Measurements from ENCODE around the gene ANAPC2.

ANAPC2 gene

DNA sequence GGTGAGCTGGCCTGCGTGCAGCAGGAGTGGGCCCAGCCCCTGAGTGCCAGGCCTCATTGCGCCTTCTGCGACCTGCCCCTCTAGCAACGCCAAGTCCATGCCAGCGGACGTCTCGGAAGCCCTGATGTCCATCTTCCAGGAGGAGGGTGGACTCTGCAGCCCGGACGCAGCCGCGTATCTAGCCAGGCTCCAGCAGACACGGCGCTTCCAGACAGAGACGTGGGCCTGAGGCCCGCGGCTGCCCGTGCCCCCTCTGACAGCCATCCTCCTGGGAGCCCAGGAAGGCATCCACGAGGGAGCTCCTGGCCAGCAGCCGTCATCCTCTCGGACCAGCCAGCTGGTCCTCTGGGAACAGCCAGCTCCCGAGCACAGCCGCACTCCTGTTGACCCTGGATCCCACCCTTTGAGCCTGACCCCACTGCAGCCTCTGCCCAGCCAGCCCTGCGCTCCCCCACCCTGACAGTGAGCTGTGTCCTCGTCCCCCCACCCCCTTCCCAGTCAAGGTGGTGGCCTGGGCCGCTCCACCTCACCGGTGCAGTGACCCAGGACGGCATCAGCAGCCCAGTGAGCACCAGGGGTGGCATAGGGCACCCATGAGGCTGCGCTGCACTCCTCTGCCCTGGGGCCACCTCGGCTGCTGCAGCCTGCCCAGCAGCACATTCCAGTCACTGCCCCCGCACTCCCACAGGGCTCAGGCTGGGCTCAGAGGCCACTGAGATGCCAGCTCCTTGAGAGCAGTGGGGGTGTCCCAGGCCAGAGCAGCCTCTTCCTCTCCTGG is 28.0 kb upstream of the ANAPC2 start:
- POLR2A ChIA-PET: interaction anchor here (0.9 to 3.8 kb wide), 6 partner anchors 9 to 27 kb away, joined by 3 to 16 read pairs (median 3); partner anchors contain the start of genes NDOR1, TMEM203 and TPRN
- CTCF ChIA-PET: no interaction called here

DNA sequence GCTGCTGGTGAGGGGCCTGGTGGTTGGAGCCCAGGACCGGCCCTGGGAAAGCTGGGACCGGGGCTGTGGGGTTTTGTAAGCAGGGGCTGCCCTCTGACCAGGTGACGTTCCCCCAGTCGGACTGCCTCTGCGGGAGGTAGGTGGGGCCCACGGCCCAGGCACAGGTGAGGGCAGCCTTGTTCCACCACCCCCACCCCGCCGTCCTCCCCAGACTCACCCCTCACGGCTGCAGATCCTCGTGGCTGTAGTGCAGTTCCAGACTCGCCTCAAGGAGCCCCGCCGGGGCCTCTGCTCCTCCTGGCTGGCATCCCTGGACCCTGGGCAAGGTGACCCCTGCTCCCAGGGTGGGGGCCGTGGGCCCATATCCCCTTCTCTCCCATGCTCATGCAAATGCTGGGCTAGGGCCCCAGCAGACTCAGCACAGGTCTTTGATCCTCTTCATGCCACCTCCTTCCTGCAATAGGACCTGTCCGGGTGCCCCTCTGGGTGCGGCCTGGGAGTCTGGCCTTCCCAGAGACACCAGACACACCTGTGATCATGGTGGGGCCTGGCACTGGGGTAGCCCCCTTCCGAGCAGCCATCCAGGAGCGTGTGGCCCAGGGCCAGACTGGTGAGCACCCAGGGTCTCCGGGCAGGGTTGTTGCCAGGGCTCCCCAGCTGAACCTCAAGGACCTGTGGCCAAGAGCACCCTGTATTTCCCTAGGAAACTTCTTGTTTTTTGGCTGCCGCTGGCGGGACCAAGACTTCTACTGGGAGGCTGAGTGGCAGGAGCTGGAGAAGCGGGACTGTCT is 27.0 kb upstream of the ANAPC2 start:
- POLR2A ChIA-PET: interaction anchor here (0.7 to 3.8 kb wide), 4 partner anchors 10 to 21 kb away, joined by 3 to 16 read pairs (median 6); partner anchors contain the start of genes NDOR1, TMEM203 and TPRN
- no peak for TF ChIP-seq FOXK2 (IDR thresholded peaks at IDR 0.05)
- TF ChIP-seq L3MBTL2 (conservative IDR thresholded peaks at IDR 0.05): no peak
- no peak for TF ChIP-seq ELF4 (IDR thresholded peaks at IDR 0.05)
- CTCF ChIA-PET: no interaction called here
- DNase-seq (ENCODE audit: extremely low spot score): no peak

More for the DNA sequence above, 28.0 kb upstream of the ANAPC2 start:
- TF ChIP-seq SP1 (IDR thresholded peaks at IDR 0.05): no peak
- no peak for TF ChIP-seq CTBP1 (IDR thresholded peaks at IDR 0.05; ENCODE audit: borderline replicate concordance)
- no peak for TF ChIP-seq LEF1 (IDR thresholded peaks at IDR 0.05; ENCODE audit: borderline replicate concordance)
- TF ChIP-seq FOXM1 (IDR thresholded peaks at IDR 0.05; ENCODE audit: borderline replicate concordance): no peak
- no peak for TF ChIP-seq TARDBP (IDR thresholded peaks at IDR 0.05)
- TF ChIP-seq NFRKB (IDR thresholded peaks at IDR 0.05): no peak
- TF ChIP-seq FOXK2 (IDR thresholded peaks at IDR 0.05): no peak
- no peak for TF ChIP-seq BHLHE40 (IDR thresholded peaks at IDR 0.05; ENCODE audit: borderline replicate concordance)
- no peak for TF ChIP-seq L3MBTL2 (conservative IDR thresholded peaks at IDR 0.05)
- no peak for TF ChIP-seq ZNF384 (IDR thresholded peaks at IDR 0.05)
- no peak for TF ChIP-seq SUZ12 (IDR thresholded peaks at IDR 0.05)
- TF ChIP-seq, protein P1, sequence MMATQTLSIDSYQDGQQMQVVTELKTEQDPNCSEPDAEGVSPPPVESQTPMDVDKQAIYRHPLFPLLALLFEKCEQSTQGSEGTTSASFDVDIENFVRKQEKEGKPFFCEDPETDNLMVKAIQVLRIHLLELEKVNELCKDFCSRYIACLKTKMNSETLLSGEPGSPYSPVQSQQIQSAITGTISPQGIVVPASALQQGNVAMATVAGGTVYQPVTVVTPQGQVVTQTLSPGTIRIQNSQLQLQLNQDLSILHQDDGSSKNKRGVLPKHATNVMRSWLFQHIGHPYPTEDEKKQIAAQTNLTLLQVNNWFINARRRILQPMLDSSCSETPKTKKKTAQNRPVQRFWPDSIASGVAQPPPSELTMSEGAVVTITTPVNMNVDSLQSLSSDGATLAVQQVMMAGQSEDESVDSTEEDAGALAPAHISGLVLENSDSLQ (IDR thresholded peaks at IDR 0.05): no peak
- TF ChIP-seq HDGF (IDR thresholded peaks at IDR 0.05; ENCODE audit: borderline replicate concordance): no peak
- TF ChIP-seq ARNT (IDR thresholded peaks at IDR 0.05): no peak
- no peak for TF ChIP-seq FOXA1 (IDR thresholded peaks at IDR 0.05)
- TF ChIP-seq ELF4 (IDR thresholded peaks at IDR 0.05): no peak
- no peak for DNase-seq (ENCODE audit: extremely low spot score)

DNA sequence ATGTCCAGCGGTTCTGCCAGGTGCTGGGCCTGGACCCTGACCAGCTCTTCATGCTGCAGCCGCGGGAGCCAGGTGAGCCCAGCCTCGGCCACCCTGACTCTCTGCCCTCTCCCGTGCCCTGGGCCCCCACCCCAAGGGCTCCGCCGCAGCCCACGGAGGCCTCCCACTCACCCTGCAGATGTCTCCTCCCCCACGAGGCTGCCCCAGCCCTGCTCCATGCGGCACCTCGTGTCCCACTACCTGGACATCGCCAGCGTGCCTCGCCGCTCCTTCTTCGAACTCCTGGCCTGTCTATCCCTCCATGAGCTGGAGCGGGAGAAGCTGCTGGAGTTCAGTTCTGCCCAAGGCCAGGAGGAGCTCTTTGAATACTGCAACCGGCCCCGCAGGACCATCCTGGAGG is 26.3 kb upstream of the ANAPC2 start:
- CTCF ChIA-PET: interaction anchor here (1.4 to 2.0 kb wide), 2 partner anchors 8 to 22 kb away, joined by 5 to 6 read pairs; no protein-coding TSS in a partner anchor
- POLR2A ChIA-PET: interaction anchor here (0.7 to 3.8 kb wide), 3 partner anchors 10 to 20 kb away, joined by 4 to 16 read pairs (median 7); partner anchors contain the start of genes NDOR1, TMEM203 and TPRN
- TF ChIP-seq SUZ12 (IDR thresholded peaks at IDR 0.05): no peak
- TF ChIP-seq TARDBP (IDR thresholded peaks at IDR 0.05): no peak
- TF ChIP-seq FOXM1 (IDR thresholded peaks at IDR 0.05; ENCODE audit: borderline replicate concordance): no peak
- TF ChIP-seq HDGF (IDR thresholded peaks at IDR 0.05; ENCODE audit: borderline replicate concordance): no peak
- TF ChIP-seq SP1 (IDR thresholded peaks at IDR 0.05): no peak
- no peak for TF ChIP-seq NFRKB (IDR thresholded peaks at IDR 0.05)
- no peak for TF ChIP-seq ZNF384 (IDR thresholded peaks at IDR 0.05)
- TF ChIP-seq FOXA1 (IDR thresholded peaks at IDR 0.05): no peak
- TF ChIP-seq ELF4 (IDR thresholded peaks at IDR 0.05): no peak
- TF ChIP-seq ARNT (IDR thresholded peaks at IDR 0.05): no peak
- TF ChIP-seq BHLHE40 (IDR thresholded peaks at IDR 0.05; ENCODE audit: borderline replicate concordance): no peak
- TF ChIP-seq L3MBTL2 (conservative IDR thresholded peaks at IDR 0.05): no peak
- no peak for TF ChIP-seq FOXK2 (IDR thresholded peaks at IDR 0.05)
- TF ChIP-seq, protein P1 (IDR thresholded peaks at IDR 0.05): no peak
- no peak for TF ChIP-seq LEF1 (IDR thresholded peaks at IDR 0.05; ENCODE audit: borderline replicate concordance)
- TF ChIP-seq CTBP1 (IDR thresholded peaks at IDR 0.05; ENCODE audit: borderline replicate concordance): no peak
- DNase-seq (ENCODE audit: extremely low spot score): no peak

DNA sequence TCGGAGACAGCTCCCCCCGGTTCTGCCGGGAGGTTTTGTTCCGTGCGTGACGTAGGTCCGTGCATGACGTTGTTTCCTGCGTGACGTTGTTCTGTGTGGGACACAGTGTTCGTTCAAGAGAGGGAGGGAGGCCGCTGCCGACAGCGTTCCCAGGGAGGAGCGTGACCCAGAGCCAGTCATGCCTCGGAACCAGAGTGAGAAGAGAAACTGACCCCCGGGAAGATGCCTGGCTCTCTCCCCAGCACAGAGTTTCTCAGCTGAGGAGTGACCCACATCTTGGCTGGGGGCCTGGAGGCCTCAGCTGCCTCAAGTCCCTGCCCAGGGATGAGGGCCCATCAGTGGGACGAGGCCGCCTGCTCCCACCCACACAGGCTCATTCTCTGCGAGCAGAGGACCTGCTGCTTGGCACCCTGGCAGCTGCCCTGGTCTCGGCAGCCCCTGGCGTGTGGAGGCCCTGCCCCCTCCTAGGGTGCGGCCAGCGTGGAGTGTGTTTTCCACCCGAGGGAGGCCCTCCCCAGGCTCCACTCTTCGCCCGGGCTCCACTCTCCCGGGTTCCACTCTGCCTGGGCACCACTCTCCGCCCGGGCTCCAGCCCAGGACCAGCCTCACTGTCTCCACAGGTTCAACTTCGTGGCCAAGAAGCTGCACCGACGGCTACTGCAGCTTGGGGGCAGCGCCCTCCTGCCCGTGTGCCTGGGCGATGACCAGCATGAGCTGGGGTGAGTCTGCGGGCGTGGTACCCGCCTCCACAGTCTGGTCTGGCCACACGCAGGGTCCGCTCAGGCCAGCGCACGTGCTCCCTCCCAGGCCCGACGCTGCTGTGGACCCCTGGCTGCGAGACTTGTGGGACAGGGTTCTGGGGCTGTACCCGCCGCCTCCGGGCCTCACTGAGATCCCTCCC is 25.1 kb upstream of the ANAPC2 start:
- ChIA-PET POLR2A (interaction anchor here (1.0 to 2.0 kb wide), 3 partner anchors 10 to 24 kb away, joined by 3 to 7 read pairs (median 3); partner anchors contain the start of gene TPRN), CTCF (interaction anchor here (1.4 to 2.0 kb wide), 2 partner anchors 10 to 23 kb away, joined by 5 to 6 read pairs; no protein-coding TSS in a partner anchor)
- no peak for TF ChIP-seq NFRKB (IDR thresholded peaks at IDR 0.05)
- TF ChIP-seq HDGF (IDR thresholded peaks at IDR 0.05; ENCODE audit: borderline replicate concordance): no peak
- TF ChIP-seq SUZ12 (IDR thresholded peaks at IDR 0.05): no peak
- TF ChIP-seq FOXM1 (IDR thresholded peaks at IDR 0.05; ENCODE audit: borderline replicate concordance): no peak
- TF ChIP-seq, protein P1 (IDR thresholded peaks at IDR 0.05): no peak
- TF ChIP-seq CTBP1 (IDR thresholded peaks at IDR 0.05; ENCODE audit: borderline replicate concordance): no peak
- no peak for TF ChIP-seq TARDBP (IDR thresholded peaks at IDR 0.05)
- TF ChIP-seq SP1 (IDR thresholded peaks at IDR 0.05): no peak
- TF ChIP-seq ELF4 (IDR thresholded peaks at IDR 0.05): no peak
- TF ChIP-seq ARNT (IDR thresholded peaks at IDR 0.05): no peak
- TF ChIP-seq LEF1 (IDR thresholded peaks at IDR 0.05; ENCODE audit: borderline replicate concordance): no peak
- TF ChIP-seq BHLHE40 (IDR thresholded peaks at IDR 0.05; ENCODE audit: borderline replicate concordance): no peak
- no peak for TF ChIP-seq ZNF384 (IDR thresholded peaks at IDR 0.05)
- no peak for TF ChIP-seq FOXK2 (IDR thresholded peaks at IDR 0.05)
- TF ChIP-seq L3MBTL2 (conservative IDR thresholded peaks at IDR 0.05): no peak
- TF ChIP-seq FOXA1 (IDR thresholded peaks at IDR 0.05): no peak
- no peak for DNase-seq (ENCODE audit: extremely low spot score)

All from HEK293T (cell line).